Uterus (tissue), 4 donors: ENCODE measurements around the gene APLNR. TPM values are rescaled to one million over a fixed set of nuclear protein-coding genes. Genes with fewer than 3 reads are reported as not detected.
"Not testable (repeated sequence)": the region's sequence is repeated elsewhere in the genome, so short reads cannot be mapped to it uniquely, and the experiment has no call there.

ENCODE experiments used
- DNase-seq, 2 donors: peaks; one replicate each; pipeline ENCODE4 v3.0.0-alpha.2; 2019 to 2020
- H3K27ac ChIP-seq, 2 donors: fragments of 200-600 bp; sonication (generic); 1 replicate in 1 of 2; 2 replicates in 1 of 2; pipeline ENCODE4 v1.5.1; 2016 to 2018
- H3K27me3 ChIP-seq, 2 donors: fragments of 200-600 bp; sonication (generic); one replicate each; pipeline ENCODE4 v1.5.1; 2018 to 2019; ENCODE audit warnings: control low read depth in 1 of 2
- H3K36me3 ChIP-seq, 2 donors: fragments of 200-600 bp; sonication (generic); one replicate each; pipeline ENCODE4 v1.5.1; 2019; ENCODE audit warnings: control low read depth in 1 of 2
- H3K4me1 ChIP-seq, 2 donors: fragments of 200-600 bp; sonication (generic); one replicate each; pipeline ENCODE4 v1.5.1; 2018 to 2019; ENCODE audit warnings: control low read depth in 1 of 2
- H3K4me3 ChIP-seq, 2 donors: fragments of 200-600 bp; sonication (generic); 1 replicate in 1 of 2; 2 replicates in 1 of 2; pipeline ENCODE4 v1.5.1; 2018 to 2019; ENCODE audit warnings: mild to moderate bottlenecking in 1 of 2
- H3K9me3 ChIP-seq, 2 donors: fragments of 200-600 bp; sonication (generic); one replicate each; pipeline ENCODE4 v1.5.1; 2019; ENCODE audit warnings: control low read depth in 1 of 2
- CTCF ChIP-seq, 4 experiments: fragments of 200-600 bp in 2 of 4; fragments of 450-650 bp in 2 of 4; sonication (generic) in 2 of 4; IDR thresholded peaks; one replicate each; pipeline ENCODE4 v1.5.1; 2016 to 2019; ENCODE audit warnings: antibody characterized with exemption in 4 of 4, mild to moderate bottlenecking in 2 of 4, moderate library complexity in 1 of 4
- POLR2A ChIP-seq, 2 donors: fragments of 450-650 bp; IDR thresholded peaks; one replicate each; pipeline ENCODE4 v1.6.1; 2016; ENCODE audit warnings: antibody characterized with exemption in 2 of 2, mild to moderate bottlenecking in 1 of 2, moderate library complexity in 1 of 2
- intact Hi-C: fragments of 100-400 bp; cut with DNase I; formaldehyde crosslinking; loops from one replicate; pipeline ENCODE4 v1.15.1; 2023; ENCODE audit warnings: low total_unique reads
- total RNA-seq, 4 donors: library from RNA; depleted of rRNA in 3 of 4; stranded (reverse); fragments of >200 nt in 3 of 4; gene quantifications; one replicate each; pipeline versions ENCODE4 v1.1.0 to v1.2.4, GENCODE V29; 2014 to 2023
- donor health status: DM: yes; HTN: yes; CAD: no.

Gene APLNR
- total RNA-seq: 100 to 1,000 TPM in 1 of 4 donors, under 1 TPM in 1, not detected in 2; 0.58 to 112 TPM

GRCh38 chr11:57237204-57237681 lies at the start of gene APLNR:
APLNR (minus strand) TSS chr11:57237250; CDS start chr11:57237004, 246 bp downstream.
- peaks cover 0 to 4% of the 10 kb centered on the region in 2 donors for H3K4me1 ChIP-seq
- no peaks in the 10 kb centered on the region for H3K36me3 ChIP-seq
- H3K27ac ChIP-seq: no peak within 1 kb of the TSS
- H3K9me3 ChIP-seq: no peaks in the 10 kb centered on the region
- no peaks in the 10 kb centered on the region for H3K27me3 ChIP-seq
- H3K4me3 ChIP-seq: no peak within 1 kb of the TSS
- intact Hi-C loops: no loop called here
- no peak for DNase-seq
- TF ChIP-seq CTCF (IDR thresholded peaks at IDR 0.05): no peak

- Histone ChIP-seq H3K4me3 (no peak overlapping the region), H3K4me1 (no peaks in the 10 kb centered on the region), H3K36me3 (no peaks in the 10 kb centered on the region), H3K27ac (no peak overlapping the region), H3K9me3 (no peaks in the 10 kb centered on the region), H3K27me3 (no peaks in the 10 kb centered on the region)
- no peak for DNase-seq
- intact Hi-C loops: no loop called here
- TF ChIP-seq CTCF (IDR thresholded peaks at IDR 0.05): no peak
- no peak for TF ChIP-seq POLR2A (IDR thresholded peaks at IDR 0.05)
Measured at GRCh38 chr11:57283231-57283990, 46.4 kb upstream of the APLNR start.

- H3K27ac ChIP-seq, intact Hi-C loops, H3K27me3 ChIP-seq, H3K4me3 ChIP-seq, H3K4me1 ChIP-seq, H3K9me3 ChIP-seq, DNase-seq, H3K36me3 ChIP-seq: not testable (repeated sequence)
Measured at GRCh38 chr11:57281546-57281945, 44.5 kb upstream of the APLNR start.

- Histone ChIP-seq H3K36me3 (no peaks in the 10 kb centered on the region), H3K27me3 (no peaks in the 10 kb centered on the region), H3K9me3 (no peaks in the 10 kb centered on the region), H3K4me3 (no peak overlapping the region), H3K4me1 (no peaks in the 10 kb centered on the region), H3K27ac (no peak overlapping the region)
- DNase-seq: no peak
- intact Hi-C loops: no loop called here
- TF ChIP-seq CTCF (IDR thresholded peaks at IDR 0.05): no peak
- no peak for TF ChIP-seq POLR2A (IDR thresholded peaks at IDR 0.05)
Measured at GRCh38 chr11:57279116-57279515, 42.1 kb upstream of the APLNR start.

- no peak overlapping the region for H3K27ac ChIP-seq
Measured at GRCh38 chr11:57278721-57279095, 41.7 kb upstream of the APLNR start.

More at GRCh38 chr11:57278721-57279095, 41.7 kb upstream of the APLNR start:
- H3K9me3 ChIP-seq: no peaks in the 10 kb centered on the region
- DNase-seq: no peak
- H3K36me3 ChIP-seq: no peaks in the 10 kb centered on the region
- H3K4me3 ChIP-seq: no peak overlapping the region
- H3K4me1 ChIP-seq: no peaks in the 10 kb centered on the region
- TF ChIP-seq POLR2A (IDR thresholded peaks at IDR 0.05) (no peak), CTCF (IDR thresholded peaks at IDR 0.05) (no peak)
- H3K27me3 ChIP-seq: no peaks in the 10 kb centered on the region
- intact Hi-C loops: no loop called here
